GM23338 (cell line): ENCODE data around the gene MYF5. TPM values are rescaled to one million over a fixed set of nuclear protein-coding genes. Genes with fewer than 3 reads are reported as not detected.

ENCODE experiments used
- ATAC-seq: fragments of 200-7000 bp; cut with Tn5 transposase; 3 replicates; pipeline ENCODE4 v1.9.1; 2020
- DNase-seq: peaks from one replicate; pipeline ENCODE4 v3.0.0-alpha.2; 2015; ENCODE audit warnings: low spot score
- H2AFZ ChIP-seq: fragments of 200-600 bp; sonication (generic); 2 replicates; pipeline ENCODE4 v1.8.0; 2016; ENCODE audit warnings: antibody characterized with exemption, mild to moderate bottlenecking, moderate library complexity
- H3F3A ChIP-seq: fragments of 200-600 bp; sonication (generic); replicated peaks from 2 replicates; pipeline ENCODE4 v1.8.0; 2017; ENCODE audit warnings: antibody characterized with exemption, mixed run types, low read depth
- H3K27ac ChIP-seq: fragments of 200-600 bp; sonication (generic); 2 replicates; pipeline ENCODE4 v1.6.1; 2016; ENCODE audit warnings: low read depth
- H3K27me3 ChIP-seq: fragments of 200-600 bp; sonication (generic); 2 replicates; pipeline ENCODE4 v1.8.0; 2016; ENCODE audit warnings: mild to moderate bottlenecking, mixed run types, moderate library complexity; ENCODE audit not compliant: insufficient read depth
- H3K36me3 ChIP-seq: fragments of 200-600 bp; sonication (generic); 2 replicates; pipeline ENCODE4 v1.8.0; 2016; ENCODE audit warnings: mild to moderate bottlenecking; ENCODE audit not compliant: insufficient read depth
- H3K4me1 ChIP-seq: fragments of 200-600 bp; sonication (generic); 2 replicates; pipeline ENCODE4 v1.8.0; 2016; ENCODE audit warnings: mild to moderate bottlenecking, moderate library complexity; ENCODE audit not compliant: insufficient read depth
- H3K4me2 ChIP-seq: fragments of 200-600 bp; sonication (generic); 2 replicates; pipeline ENCODE4 v1.7.1; 2017; ENCODE audit warnings: mixed run types
- H3K4me3 ChIP-seq: fragments of 200-600 bp; sonication (generic); 2 replicates; pipeline ENCODE4 v1.6.1; 2016; ENCODE audit warnings: mixed run types
- H3K79me2 ChIP-seq: fragments of 200-600 bp; sonication (generic); replicated peaks from 2 replicates; pipeline ENCODE4 v1.8.0; 2017; ENCODE audit warnings: mild to moderate bottlenecking; ENCODE audit not compliant: insufficient read depth
- H3K9me2 ChIP-seq: fragments of 200-600 bp; sonication (generic); 2 replicates; pipeline ENCODE4 v1.8.0; 2017; ENCODE audit not compliant: insufficient read depth
- H4K20me1 ChIP-seq: fragments of 200-600 bp; sonication (generic); replicated peaks from 2 replicates; pipeline ENCODE4 v1.8.0; 2017; ENCODE audit warnings: mild to moderate bottlenecking; ENCODE audit not compliant: insufficient read depth
- H3K27ac Mint-ChIP-seq: 2 replicates; pipeline ENCODE4 v1.8.0; 2020; ENCODE audit warnings: inconsistent platforms, mild to moderate bottlenecking, moderate library complexity, mixed read lengths
- H3K27me3 Mint-ChIP-seq: 3 replicates; pipeline ENCODE4 v1.8.0; 2022; ENCODE audit warnings: low read depth, mild to moderate bottlenecking, moderate library complexity, mixed read lengths, inconsistent platforms; ENCODE audit not compliant: insufficient read depth, poor library complexity
- H3K36me3 Mint-ChIP-seq: 3 replicates; pipeline ENCODE4 v1.8.0; 2021; ENCODE audit warnings: low read depth, mild to moderate bottlenecking, inconsistent platforms, moderate library complexity, mixed read lengths
- H3K4me1 Mint-ChIP-seq: 3 replicates; pipeline ENCODE4 v1.8.0; 2020; ENCODE audit warnings: mild to moderate bottlenecking, inconsistent platforms, mixed read lengths
- H3K4me3 Mint-ChIP-seq: 3 replicates; pipeline ENCODE4 v1.8.0; 2021; ENCODE audit warnings: moderate library complexity, mild to moderate bottlenecking, inconsistent platforms, mixed read lengths
- H3K9me3 Mint-ChIP-seq: 3 replicates; pipeline ENCODE4 v1.8.0; 2020; ENCODE audit warnings: moderate library complexity, mild to moderate bottlenecking, inconsistent platforms, mixed read lengths
- CREB1 ChIP-seq: fragments of 250-450 bp; sonication (Bioruptor Pico); IDR thresholded peaks from 2 replicates; pipeline ENCODE4 v1.5.0; 2020; ENCODE audit warnings: low read depth, mild to moderate bottlenecking, moderate library complexity
- ETS1 ChIP-seq: IDR thresholded peaks from 2 replicates; pipeline ENCODE4 v1.6.1; 2016; ENCODE audit warnings: antibody characterized with exemption
- EZH2 ChIP-seq: fragments of 200-600 bp; sonication (generic); IDR thresholded peaks from one replicate; pipeline ENCODE4 v1.8.0; 2017; ENCODE audit warnings: antibody characterized with exemption, mild to moderate bottlenecking, low read depth; ENCODE audit not compliant: unreplicated experiment
- EZH2phosphoT487 ChIP-seq: fragments of 200-600 bp; sonication (generic); IDR thresholded peaks from one replicate; pipeline ENCODE4 v1.8.1; 2018; ENCODE audit warnings: antibody characterized with exemption; ENCODE audit not compliant: unreplicated experiment
- NANOG ChIP-seq: IDR thresholded peaks from 2 replicates; pipeline ENCODE4 v1.6.1; 2016; ENCODE audit warnings: antibody characterized with exemption, borderline replicate concordance
- REST ChIP-seq: IDR thresholded peaks from one replicate; pipeline ENCODE4 v1.6.1; 2018; ENCODE audit warnings: antibody characterized with exemption; ENCODE audit not compliant: unreplicated experiment
- STAT1 ChIP-seq: IDR thresholded peaks from one replicate; pipeline ENCODE4 v1.6.1; 2016; ENCODE audit warnings: antibody characterized with exemption; ENCODE audit not compliant: unreplicated experiment
- ZNF114 ChIP-seq: fragments of 250-450 bp; sonication (Bioruptor Pico); IDR thresholded peaks from 2 replicates; pipeline ENCODE4 v1.5.0; 2020; ENCODE audit warnings: mild to moderate bottlenecking, moderate library complexity
- polyA plus RNA-seq: library from polyadenylated mRNA; unstranded; fragments of >200 nt; fragmentation: Nextera tagmentation; extraction: Ambion mirVana; gene quantifications from 2 replicates; pipeline ENCODE4 v1.2.1, GENCODE V29; 2016
- total RNA-seq: library from RNA; depleted of rRNA; stranded (reverse); fragments of >200 nt; shearing (Covaris generic); gene quantifications from 2 replicates; pipeline ENCODE4 v1.2.3, GENCODE V29; 2014
- TF ChIP-seq, protein P1 (sequence below): fragments of 250-450 bp; sonication (Bioruptor Pico); IDR thresholded peaks from 2 replicates; pipeline ENCODE4 v1.5.0; 2020; ENCODE audit warnings: mild to moderate bottlenecking, moderate library complexity

Gene MYF5
- total and polyA plus RNA-seq, 2 experiments from 2014 or later = not detected

- Histone ChIP-seq H3K79me2 (no peaks in the 10 kb centered on the region), H3K4me3 (no peak overlapping the region), H3F3A (no peaks in the 10 kb centered on the region), H2AFZ (no peak overlapping the region), H3K4me2 (peak overlapping the region; percentile 34; the same call in 1 of the 2 replicates), H3K9me2 (no peaks in the 10 kb centered on the region), H3K4me1 (peaks cover 21% of the 10 kb centered on the region), H3K27me3 (peaks cover 64% of the 10 kb centered on the region), H4K20me1 (0 out of 2 replicates have a peak, but pooled peaks cover 4% of the 10 kb centered on the region), H3K27ac (no peak overlapping the region), H3K36me3 (no peaks in the 10 kb centered on the region)
- TF ChIP-seq EZH2 = no peak
- TF ChIP-seq ZNF114 (CRISPR knock-in tag) = no peak
- TF ChIP-seq CREB1 (CRISPR knock-in tag) = no peak
- no peak for TF ChIP-seq NANOG
- no peak for TF ChIP-seq EZH2phosphoT487
- TF ChIP-seq ETS1 = no peak
- no peak for TF ChIP-seq STAT1
- TF ChIP-seq REST = no peak
- TF ChIP-seq, protein P1, sequence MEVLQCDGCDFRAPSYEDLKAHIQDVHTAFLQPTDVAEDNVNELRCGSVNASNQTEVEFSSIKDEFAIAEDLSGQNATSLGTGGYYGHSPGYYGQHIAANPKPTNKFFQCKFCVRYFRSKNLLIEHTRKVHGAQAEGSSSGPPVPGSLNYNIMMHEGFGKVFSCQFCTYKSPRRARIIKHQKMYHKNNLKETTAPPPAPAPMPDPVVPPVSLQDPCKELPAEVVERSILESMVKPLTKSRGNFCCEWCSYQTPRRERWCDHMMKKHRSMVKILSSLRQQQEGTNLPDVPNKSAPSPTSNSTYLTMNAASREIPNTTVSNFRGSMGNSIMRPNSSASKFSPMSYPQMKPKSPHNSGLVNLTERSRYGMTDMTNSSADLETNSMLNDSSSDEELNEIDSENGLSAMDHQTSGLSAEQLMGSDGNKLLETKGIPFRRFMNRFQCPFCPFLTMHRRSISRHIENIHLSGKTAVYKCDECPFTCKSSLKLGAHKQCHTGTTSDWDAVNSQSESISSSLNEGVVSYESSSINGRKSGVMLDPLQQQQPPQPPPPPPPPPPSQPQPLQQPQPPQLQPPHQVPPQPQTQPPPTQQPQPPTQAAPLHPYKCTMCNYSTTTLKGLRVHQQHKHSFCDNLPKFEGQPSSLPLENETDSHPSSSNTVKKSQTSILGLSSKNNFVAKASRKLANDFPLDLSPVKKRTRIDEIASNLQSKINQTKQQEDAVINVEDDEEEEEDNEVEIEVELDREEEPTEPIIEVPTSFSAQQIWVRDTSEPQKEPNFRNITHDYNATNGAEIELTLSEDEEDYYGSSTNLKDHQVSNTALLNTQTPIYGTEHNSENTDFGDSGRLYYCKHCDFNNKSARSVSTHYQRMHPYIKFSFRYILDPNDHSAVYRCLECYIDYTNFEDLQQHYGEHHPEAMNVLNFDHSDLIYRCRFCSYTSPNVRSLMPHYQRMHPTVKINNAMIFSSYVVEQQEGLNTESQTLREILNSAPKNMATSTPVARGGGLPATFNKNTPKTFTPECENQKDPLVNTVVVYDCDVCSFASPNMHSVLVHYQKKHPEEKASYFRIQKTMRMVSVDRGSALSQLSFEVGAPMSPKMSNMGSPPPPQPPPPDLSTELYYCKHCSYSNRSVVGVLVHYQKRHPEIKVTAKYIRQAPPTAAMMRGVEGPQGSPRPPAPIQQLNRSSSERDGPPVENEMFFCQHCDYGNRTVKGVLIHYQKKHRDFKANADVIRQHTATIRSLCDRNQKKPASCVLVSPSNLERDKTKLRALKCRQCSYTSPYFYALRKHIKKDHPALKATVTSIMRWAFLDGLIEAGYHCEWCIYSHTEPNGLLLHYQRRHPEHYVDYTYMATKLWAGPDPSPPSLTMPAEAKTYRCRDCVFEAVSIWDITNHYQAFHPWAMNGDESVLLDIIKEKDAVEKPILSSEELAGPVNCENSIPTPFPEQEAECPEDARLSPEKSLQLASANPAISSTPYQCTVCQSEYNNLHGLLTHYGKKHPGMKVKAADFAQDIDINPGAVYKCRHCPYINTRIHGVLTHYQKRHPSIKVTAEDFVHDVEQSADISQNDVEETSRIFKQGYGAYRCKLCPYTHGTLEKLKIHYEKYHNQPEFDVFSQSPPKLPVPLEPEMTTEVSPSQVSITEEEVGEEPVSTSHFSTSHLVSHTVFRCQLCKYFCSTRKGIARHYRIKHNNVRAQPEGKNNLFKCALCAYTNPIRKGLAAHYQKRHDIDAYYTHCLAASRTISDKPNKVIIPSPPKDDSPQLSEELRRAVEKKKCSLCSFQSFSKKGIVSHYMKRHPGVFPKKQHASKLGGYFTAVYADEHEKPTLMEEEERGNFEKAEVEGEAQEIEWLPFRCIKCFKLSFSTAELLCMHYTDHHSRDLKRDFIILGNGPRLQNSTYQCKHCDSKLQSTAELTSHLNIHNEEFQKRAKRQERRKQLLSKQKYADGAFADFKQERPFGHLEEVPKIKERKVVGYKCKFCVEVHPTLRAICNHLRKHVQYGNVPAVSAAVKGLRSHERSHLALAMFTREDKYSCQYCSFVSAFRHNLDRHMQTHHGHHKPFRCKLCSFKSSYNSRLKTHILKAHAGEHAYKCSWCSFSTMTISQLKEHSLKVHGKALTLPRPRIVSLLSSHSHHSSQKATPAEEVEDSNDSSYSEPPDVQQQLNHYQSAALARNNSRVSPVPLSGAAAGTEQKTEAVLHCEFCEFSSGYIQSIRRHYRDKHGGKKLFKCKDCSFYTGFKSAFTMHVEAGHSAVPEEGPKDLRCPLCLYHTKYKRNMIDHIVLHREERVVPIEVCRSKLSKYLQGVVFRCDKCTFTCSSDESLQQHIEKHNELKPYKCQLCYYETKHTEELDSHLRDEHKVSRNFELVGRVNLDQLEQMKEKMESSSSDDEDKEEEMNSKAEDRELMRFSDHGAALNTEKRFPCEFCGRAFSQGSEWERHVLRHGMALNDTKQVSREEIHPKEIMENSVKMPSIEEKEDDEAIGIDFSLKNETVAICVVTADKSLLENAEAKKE (CRISPR knock-in tag) = no peak
- peak; percentile 73 for ATAC-seq
- peaks cover 31% of the 10 kb centered on the region for H3K4me1 Mint-ChIP-seq
- H3K9me3 Mint-ChIP-seq = no peaks in the 10 kb centered on the region
- no peak overlapping the region for H3K27ac Mint-ChIP-seq
- DNase-seq = peak; percentile 18
- H3K27me3 Mint-ChIP-seq = peaks cover 36% of the 10 kb centered on the region
- 0 out of 3 replicates have a peak overlapping the region, but pooled peaks have one; percentile 9 for H3K4me3 Mint-ChIP-seq
- H3K36me3 Mint-ChIP-seq = no peaks in the 10 kb centered on the region
Measured at GRCh38 chr12:80702889-80703805, 13.6 kb upstream of the MYF5 start.
